Lower lobe of right lung (tissue), 2 donors: Measurements from ENCODE around the gene CX3CR1. TPM values are rescaled to one million over a fixed set of nuclear protein-coding genes. Genes with fewer than 3 reads are reported as not detected.

Experiments used
- ATAC-seq, 2 donors: fragments of 200-7000 bp; cut with Tn5 transposase; one replicate each; pipeline ENCODE4 v1.9.1; 2020 to 2022; ENCODE audit warnings: mild to moderate bottlenecking in 2 of 2, moderate library complexity in 2 of 2
- DNase-seq: peaks from one replicate; pipeline ENCODE4 v3.0.0-alpha.2; 2020
- H3K27ac ChIP-seq: fragments of 200-600 bp; one replicate; pipeline ENCODE4 v1.8.0; 2022
- H3K27me3 ChIP-seq: fragments of 200-600 bp; one replicate; pipeline ENCODE4 v1.8.0; 2022; ENCODE audit warnings: low read depth
- H3K36me3 ChIP-seq: fragments of 200-600 bp; one replicate; pipeline ENCODE4 v1.8.0; 2022; ENCODE audit warnings: mild to moderate bottlenecking
- H3K4me1 ChIP-seq: fragments of 200-600 bp; one replicate; pipeline ENCODE4 v1.8.0; 2022
- H3K4me3 ChIP-seq: fragments of 200-600 bp; one replicate; pipeline ENCODE4 v1.8.0; 2022; ENCODE audit warnings: mild to moderate bottlenecking
- H3K9me3 ChIP-seq: fragments of 200-600 bp; one replicate; pipeline ENCODE4 v1.8.0; 2022
- CTCF ChIP-seq: fragments of 200-600 bp; IDR thresholded peaks from one replicate; pipeline ENCODE4 v1.8.0; 2022; ENCODE audit warnings: antibody characterized with exemption, mild to moderate bottlenecking
- intact Hi-C: fragments of 100-400 bp; cut with DNase I; formaldehyde crosslinking; loops from one replicate; pipeline ENCODE4 v1.11.0; 2022
- total RNA-seq: library from RNA; stranded (reverse); fragmentation: NEBNext Ultra II Directional; extraction: Animal tissue kit (Norgen Biotek cat#: 25700); gene quantifications from one replicate; pipeline ENCODE4 v1.2.1, GENCODE V29; 2021
- donor health status: DM: no; HTN: yes; CAD: no; lungs with severe emphysema.

Gene CX3CR1
- total RNA-seq, 1 donor from 2014 or later = 14.1 TPM

DNA sequence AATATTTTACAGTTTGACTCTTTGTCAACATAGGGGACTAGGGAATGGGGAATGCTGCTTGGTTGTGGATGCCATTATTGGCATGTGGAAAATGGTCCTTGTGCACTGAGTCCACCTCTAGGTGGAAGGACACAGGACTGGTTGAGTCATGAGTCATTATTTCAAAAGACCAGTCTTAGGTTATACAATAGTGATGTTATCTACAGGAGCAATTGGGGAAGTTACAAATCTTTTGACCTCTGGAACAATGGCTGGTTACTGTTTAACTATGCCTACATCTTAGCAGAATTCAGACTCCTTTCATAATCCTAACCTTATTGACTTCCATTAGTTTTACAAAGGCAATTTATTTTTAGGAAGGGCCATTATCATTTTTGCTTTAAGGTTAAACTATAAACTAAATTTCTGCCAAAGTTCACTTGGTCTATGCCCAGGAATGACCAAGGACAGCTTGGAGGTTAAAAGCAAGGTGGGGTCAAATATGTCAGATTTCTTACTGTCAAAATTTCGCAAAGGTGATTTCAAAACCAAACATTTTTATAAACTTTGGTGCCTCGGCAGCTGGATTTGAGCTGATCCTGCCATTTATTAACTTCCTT is 37.8 kb upstream of the CX3CR1 start:
- ATAC-seq = no peak
- H3K27ac ChIP-seq = no peak overlapping the region

DNA sequence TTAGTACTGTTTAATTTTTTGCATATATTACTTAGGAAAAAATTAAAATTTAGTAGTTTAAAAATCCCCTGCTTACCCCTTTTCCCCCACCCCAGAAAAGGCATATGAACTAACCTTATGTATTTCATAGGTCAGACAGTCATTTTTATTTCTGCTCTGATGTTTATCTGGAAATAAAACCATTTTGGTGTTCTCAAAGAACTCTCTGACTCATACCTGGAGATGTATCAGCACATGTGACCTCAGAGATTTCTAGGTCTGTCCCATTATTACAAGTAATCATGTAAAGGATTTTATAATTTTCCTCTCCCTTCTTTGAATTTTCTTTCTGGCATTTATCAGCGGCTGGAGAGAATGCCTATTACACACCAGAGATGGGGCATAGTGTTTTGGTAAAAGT is 35.6 kb upstream of the CX3CR1 start:
- no peaks in the 10 kb centered on the region for H3K36me3 ChIP-seq
- ATAC-seq (no peak), DNase-seq (no peak)
- intact Hi-C loops = no loop called here
- no peak for TF ChIP-seq CTCF
- H3K27ac ChIP-seq = no peak overlapping the region
- no peaks in the 10 kb centered on the region for H3K9me3 ChIP-seq
- H3K27me3 ChIP-seq = no peaks in the 10 kb centered on the region
- no peaks in the 10 kb centered on the region for H3K4me1 ChIP-seq
- no peak overlapping the region for H3K4me3 ChIP-seq

More for the DNA sequence above, 37.8 kb upstream of the CX3CR1 start:
- Histone ChIP-seq H3K4me1 (no peaks in the 10 kb centered on the region), H3K9me3 (no peaks in the 10 kb centered on the region), H3K4me3 (no peak overlapping the region), H3K36me3 (no peaks in the 10 kb centered on the region), H3K27me3 (no peaks in the 10 kb centered on the region)
- DNase-seq = no peak
- intact Hi-C loops = no loop called here
- no peak for TF ChIP-seq CTCF

- TF ChIP-seq CTCF = no peak
- Histone ChIP-seq H3K4me3 (no peak overlapping the region), H3K27me3 (no peaks in the 10 kb centered on the region), H3K36me3 (no peaks in the 10 kb centered on the region), H3K4me1 (no peaks in the 10 kb centered on the region), H3K9me3 (no peaks in the 10 kb centered on the region), H3K27ac (no peak overlapping the region)
- intact Hi-C loops = no loop called here
- ATAC-seq (no peak), DNase-seq (no peak)
These were observed 33.5 kb upstream of the CX3CR1 start for GRCh38 chr3:39313289-39313688.

- Histone ChIP-seq H3K4me3 (no peak overlapping the region), H3K27me3 (no peaks in the 10 kb centered on the region), H3K27ac (no peak overlapping the region), H3K4me1 (no peaks in the 10 kb centered on the region), H3K9me3 (peaks cover 20% of the 10 kb centered on the region), H3K36me3 (no peaks in the 10 kb centered on the region)
- intact Hi-C loops = no loop called here
- ATAC-seq (no peak), DNase-seq (no peak)
- no peak for TF ChIP-seq CTCF
These were observed 22.3 kb upstream of the CX3CR1 start for GRCh38 chr3:39302178-39302577.

GRCh38 chr3:39299279-39299678 is 19.4 kb upstream of the CX3CR1 start:
- Histone ChIP-seq H3K27me3 (no peaks in the 10 kb centered on the region), H3K36me3 (no peaks in the 10 kb centered on the region), H3K27ac (no peak overlapping the region), H3K4me1 (no peaks in the 10 kb centered on the region), H3K9me3 (peaks cover 20% of the 10 kb centered on the region), H3K4me3 (no peak overlapping the region)
- no peak for ATAC-seq
- no peak for DNase-seq
- no peak for TF ChIP-seq CTCF
- intact Hi-C loops = loop anchor here (10.0 kb wide), 1 partner anchor 174 kb away; no protein-coding TSS in a partner anchor
